ENCODE data around the gene FRMD3. TPM values are rescaled to one million over a fixed set of nuclear protein-coding genes. Genes with fewer than 3 reads are reported as not detected.

FRMD3 gene
- total and polyA plus RNA-seq, 7 experiments from 2014 or later = 0.85 to 2.5 (median 0.97) TPM; not detected in 1

- H3K27ac Mint-ChIP-seq = no peak overlapping the region
Observed at GRCh38 chr9:83322438-83322837, 215.8 kb downstream of the FRMD3 start.

DNA sequence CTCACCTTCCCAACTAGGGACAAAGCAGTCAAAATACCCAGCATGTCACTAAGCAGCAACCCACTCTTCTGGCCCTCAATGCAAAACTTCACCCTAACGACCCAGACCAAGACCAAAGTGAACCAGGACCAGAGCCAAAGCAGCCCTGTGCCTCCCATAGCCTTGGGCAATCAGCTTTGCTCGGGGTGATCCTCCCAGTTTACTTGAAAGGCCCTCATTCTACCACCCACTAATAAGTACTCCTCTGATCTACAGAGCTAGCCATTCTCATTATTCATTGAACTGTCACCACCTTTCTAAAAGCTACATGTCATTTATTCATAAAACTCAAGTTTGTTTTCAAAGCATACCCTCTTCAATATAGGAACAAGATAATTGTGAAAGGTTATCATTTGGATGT is 221.0 kb downstream of the FRMD3 start:
- POLR2A ChIA-PET = no interaction called here
- no peak for ATAC-seq

More at GRCh38 chr9:83322438-83322837, 215.8 kb downstream of the FRMD3 start:
- Histone ChIP-seq H3K4me1 (ENCODE audit: control insufficient read depth in 2 of 2, insufficient read depth in 2 of 2, low read length in 2 of 2) (no peaks in the 10 kb centered on the region), H3K9me3 (ENCODE audit: control insufficient read depth in 2 of 3, low read length in 3 of 3) (no peaks in the 10 kb centered on the region), H3K4me3 (ENCODE audit: low read length) (no peak overlapping the region), H3K36me3 (ENCODE audit: control insufficient read depth in 2 of 3, insufficient read depth in 3 of 3, low read length in 3 of 3) (no peaks in the 10 kb centered on the region), H3K27ac (ENCODE audit: low read depth, low read length) (no peak overlapping the region), H3K27me3 (ENCODE audit: control insufficient read depth in 2 of 2, insufficient read depth in 2 of 2, low read length in 2 of 2) (no peaks in the 10 kb centered on the region)
- peaks cover 0 to 33% (median 14%) of the 10 kb centered on the region in 11 donors for H3K9me3 Mint-ChIP-seq
- intact Hi-C loops (cut with micrococcal nuclease) = loop anchor here in 1 of 2 donors (10.0 kb wide), 1 partner anchor 62 kb away; no protein-coding TSS in a partner anchor
- no peak for DNase-seq
- ATAC-seq = no peak
- ChIA-PET POLR2A (no interaction called here), CTCF (no interaction called here)
- no peak overlapping the region for H3K4me3 Mint-ChIP-seq
- peaks cover 0 to 16% (median 5%) of the 10 kb centered on the region in 5 donors for H3K36me3 Mint-ChIP-seq
- H3K4me1 Mint-ChIP-seq = no peaks in the 10 kb centered on the region
- H3K27me3 Mint-ChIP-seq = no peaks in the 10 kb centered on the region

GRCh38 chr9:83315649-83316048 is 222.6 kb downstream of the FRMD3 start:
- intact Hi-C loops (cut with micrococcal nuclease) = no loop called here
- H3K4me3 Mint-ChIP-seq = no peak overlapping the region
- Histone ChIP-seq H3K4me3 (ENCODE audit: low read length) (no peak overlapping the region), H3K27ac (ENCODE audit: low read depth, low read length) (no peak overlapping the region), H3K4me1 (ENCODE audit: control insufficient read depth in 2 of 2, insufficient read depth in 2 of 2, low read length in 2 of 2) (no peaks in the 10 kb centered on the region), H3K9me3 (ENCODE audit: control insufficient read depth in 2 of 3, low read length in 3 of 3) (no peaks in the 10 kb centered on the region), H3K36me3 (ENCODE audit: control insufficient read depth in 2 of 3, insufficient read depth in 3 of 3, low read length in 3 of 3) (no peaks in the 10 kb centered on the region), H3K27me3 (ENCODE audit: control insufficient read depth in 2 of 2, insufficient read depth in 2 of 2, low read length in 2 of 2) (no peaks in the 10 kb centered on the region)
- ChIA-PET CTCF (no interaction called here), POLR2A (no interaction called here)
- H3K27me3 Mint-ChIP-seq = no peaks in the 10 kb centered on the region
- peaks cover 0 to 11% (median 3%) of the 10 kb centered on the region in 5 donors for H3K36me3 Mint-ChIP-seq
- H3K9me3 Mint-ChIP-seq = peaks cover 0 to 21% (median 10%) of the 10 kb centered on the region in 11 donors
- H3K27ac Mint-ChIP-seq = no peak overlapping the region
- no peak for DNase-seq
- no peaks in the 10 kb centered on the region for H3K4me1 Mint-ChIP-seq
- no peak for ATAC-seq

More for the DNA sequence above, 221.0 kb downstream of the FRMD3 start:
- CTCF ChIA-PET = no interaction called here
- Mint-ChIP-seq H3K27me3 (no peaks in the 10 kb centered on the region), H3K27ac (no peak overlapping the region), H3K4me3 (no peak overlapping the region), H3K9me3 (peaks cover 0 to 33% (median 13%) of the 10 kb centered on the region in 11 donors), H3K4me1 (no peaks in the 10 kb centered on the region), H3K36me3 (peaks cover 0 to 15% (median 0%) of the 10 kb centered on the region in 5 donors)
- Histone ChIP-seq H3K27ac (ENCODE audit: low read depth, low read length) (no peak overlapping the region), H3K36me3 (ENCODE audit: control insufficient read depth in 2 of 3, insufficient read depth in 3 of 3, low read length in 3 of 3) (no peaks in the 10 kb centered on the region), H3K27me3 (ENCODE audit: control insufficient read depth in 2 of 2, insufficient read depth in 2 of 2, low read length in 2 of 2) (no peaks in the 10 kb centered on the region), H3K4me3 (ENCODE audit: low read length) (no peak overlapping the region), H3K9me3 (ENCODE audit: control insufficient read depth in 2 of 3, low read length in 3 of 3) (no peaks in the 10 kb centered on the region), H3K4me1 (ENCODE audit: control insufficient read depth in 2 of 2, insufficient read depth in 2 of 2, low read length in 2 of 2) (no peaks in the 10 kb centered on the region)
- no peak for DNase-seq
- intact Hi-C loops (cut with micrococcal nuclease) = no loop called here

GRCh38 chr9:83313781-83314180 is 224.4 kb downstream of the FRMD3 start:
- Histone ChIP-seq H3K9me3 (ENCODE audit: control insufficient read depth in 2 of 3, low read length in 3 of 3) (no peaks in the 10 kb centered on the region), H3K36me3 (ENCODE audit: control insufficient read depth in 2 of 3, insufficient read depth in 3 of 3, low read length in 3 of 3) (no peaks in the 10 kb centered on the region), H3K4me3 (ENCODE audit: low read length) (no peak overlapping the region), H3K4me1 (ENCODE audit: control insufficient read depth in 2 of 2, insufficient read depth in 2 of 2, low read length in 2 of 2) (no peaks in the 10 kb centered on the region), H3K27me3 (ENCODE audit: control insufficient read depth in 2 of 2, insufficient read depth in 2 of 2, low read length in 2 of 2) (no peaks in the 10 kb centered on the region), H3K27ac (ENCODE audit: low read depth, low read length) (no peak overlapping the region)
- Mint-ChIP-seq H3K36me3 (peaks cover 0 to 15% (median 4%) of the 10 kb centered on the region in 5 donors), H3K27me3 (no peaks in the 10 kb centered on the region), H3K4me1 (no peaks in the 10 kb centered on the region), H3K4me3 (no peak overlapping the region), H3K27ac (no peak overlapping the region), H3K9me3 (peaks cover 0 to 4% (median 0%) of the 10 kb centered on the region in 11 donors)
- ChIA-PET POLR2A (no interaction called here), CTCF (no interaction called here)
- ATAC-seq (no peak), DNase-seq (no peak)
- intact Hi-C loops (cut with micrococcal nuclease) = no loop called here

GRCh38 chr9:83312537-83312936 is 225.7 kb downstream of the FRMD3 start:
- Mint-ChIP-seq H3K4me1 (no peaks in the 10 kb centered on the region), H3K4me3 (no peak overlapping the region)
- intact Hi-C loops (cut with micrococcal nuclease) = no loop called here

DNA sequence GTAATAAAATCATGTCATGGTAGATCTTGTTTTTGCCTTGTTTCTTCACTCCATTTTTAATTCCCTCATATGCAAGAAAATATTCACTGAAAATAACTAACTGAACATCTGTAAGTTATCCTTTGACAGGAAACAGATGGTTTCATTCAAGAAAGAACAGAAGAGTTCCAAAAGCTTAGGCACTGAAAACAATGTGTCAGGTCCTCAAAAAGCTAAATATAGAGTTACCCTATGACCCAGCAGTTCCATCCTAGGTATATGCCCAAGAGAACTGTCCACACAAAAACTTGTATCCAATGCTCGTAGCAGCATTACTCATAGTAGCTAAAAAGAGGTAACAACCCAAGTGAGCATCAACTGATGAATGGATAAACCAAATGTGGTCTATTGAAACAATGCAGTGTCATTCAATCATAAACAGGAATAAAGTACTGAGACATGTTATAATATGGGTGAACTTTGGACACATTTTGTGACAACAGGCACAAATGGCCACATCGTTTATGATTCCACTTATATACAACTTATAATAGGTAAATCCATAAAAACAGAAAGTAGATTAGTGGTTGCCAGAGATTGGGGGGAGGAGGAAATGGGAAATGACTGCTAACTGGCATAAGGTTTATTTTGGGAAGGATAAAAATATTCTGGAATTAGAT is 231.0 kb downstream of the FRMD3 start:
- H3K27me3 Mint-ChIP-seq = no peaks in the 10 kb centered on the region
- no peaks in the 10 kb centered on the region for H3K4me1 Mint-ChIP-seq
- no peaks in the 10 kb centered on the region for H3K9me3 ChIP-seq (ENCODE audit: control insufficient read depth in 2 of 3, low read length in 3 of 3)
- H3K4me1 ChIP-seq (ENCODE audit: control insufficient read depth in 2 of 2, insufficient read depth in 2 of 2, low read length in 2 of 2) = no peaks in the 10 kb centered on the region
- no peak overlapping the region for H3K27ac ChIP-seq (ENCODE audit: low read depth, low read length)
- no peak overlapping the region for H3K4me3 Mint-ChIP-seq
- H3K9me3 Mint-ChIP-seq = peaks cover 0 to 2% (median 0%) of the 10 kb centered on the region in 11 donors
- H3K4me3 ChIP-seq (ENCODE audit: low read length) = no peak overlapping the region
- ATAC-seq (no peak), DNase-seq (no peak)
- peaks cover 0 to 22% (median 4%) of the 10 kb centered on the region in 5 donors for H3K36me3 Mint-ChIP-seq
- H3K27me3 ChIP-seq (ENCODE audit: control insufficient read depth in 2 of 2, insufficient read depth in 2 of 2, low read length in 2 of 2) = no peaks in the 10 kb centered on the region
- H3K36me3 ChIP-seq (ENCODE audit: control insufficient read depth in 2 of 3, insufficient read depth in 3 of 3, low read length in 3 of 3) = no peaks in the 10 kb centered on the region
- ChIA-PET POLR2A (no interaction called here), CTCF (no interaction called here)
- no peak overlapping the region for H3K27ac Mint-ChIP-seq
- intact Hi-C loops (cut with micrococcal nuclease) = no loop called here

More at GRCh38 chr9:83312537-83312936, 225.7 kb downstream of the FRMD3 start:
- POLR2A ChIA-PET = no interaction called here
- no peaks in the 10 kb centered on the region for H3K27me3 ChIP-seq (ENCODE audit: control insufficient read depth in 2 of 2, insufficient read depth in 2 of 2, low read length in 2 of 2)
- no peaks in the 10 kb centered on the region for H3K36me3 ChIP-seq (ENCODE audit: control insufficient read depth in 2 of 3, insufficient read depth in 3 of 3, low read length in 3 of 3)
- Mint-ChIP-seq H3K9me3 (no peaks in the 10 kb centered on the region), H3K27me3 (no peaks in the 10 kb centered on the region), H3K36me3 (peaks cover 0 to 15% (median 4%) of the 10 kb centered on the region in 5 donors), H3K27ac (no peak overlapping the region)
- no peak overlapping the region for H3K27ac ChIP-seq (ENCODE audit: low read depth, low read length)
- CTCF ChIA-PET = no interaction called here
- ATAC-seq (no peak), DNase-seq (no peak)
- no peak overlapping the region for H3K4me3 ChIP-seq (ENCODE audit: low read length)
- H3K4me1 ChIP-seq (ENCODE audit: control insufficient read depth in 2 of 2, insufficient read depth in 2 of 2, low read length in 2 of 2) = no peaks in the 10 kb centered on the region
- H3K9me3 ChIP-seq (ENCODE audit: control insufficient read depth in 2 of 3, low read length in 3 of 3) = no peaks in the 10 kb centered on the region

- H3K27ac ChIP-seq (ENCODE audit: low read depth, low read length) = no peak overlapping the region
- no peaks in the 10 kb centered on the region for H3K9me3 ChIP-seq (ENCODE audit: control insufficient read depth in 2 of 3, low read length in 3 of 3)
- DNase-seq (no peak), ATAC-seq (no peak)
- ChIA-PET CTCF (no interaction called here), POLR2A (no interaction called here)
- Mint-ChIP-seq H3K4me1 (no peaks in the 10 kb centered on the region), H3K9me3 (peaks cover 0 to 2% (median 0%) of the 10 kb centered on the region in 11 donors), H3K27ac (no peak overlapping the region), H3K4me3 (no peak overlapping the region), H3K27me3 (no peaks in the 10 kb centered on the region), H3K36me3 (peaks cover 0 to 10% (median 0%) of the 10 kb centered on the region in 5 donors)
- H3K36me3 ChIP-seq (ENCODE audit: control insufficient read depth in 2 of 3, insufficient read depth in 3 of 3, low read length in 3 of 3) = no peaks in the 10 kb centered on the region
- intact Hi-C loops (cut with micrococcal nuclease) = no loop called here
- no peak overlapping the region for H3K4me3 ChIP-seq (ENCODE audit: low read length)
- H3K27me3 ChIP-seq (ENCODE audit: control insufficient read depth in 2 of 2, insufficient read depth in 2 of 2, low read length in 2 of 2) = no peaks in the 10 kb centered on the region
- H3K4me1 ChIP-seq (ENCODE audit: control insufficient read depth in 2 of 2, insufficient read depth in 2 of 2, low read length in 2 of 2) = no peaks in the 10 kb centered on the region
Observed at GRCh38 chr9:83304686-83305085, 233.5 kb downstream of the FRMD3 start.
